ENCODE results near the gene EDIL3. TPM values are rescaled to one million over a fixed set of nuclear protein-coding genes. Genes with fewer than 3 reads are reported as not detected.

The EDIL3 gene
- total and polyA plus RNA-seq, 9 of the 15 experiments (the other 6 are each of a cell fraction or from before 2014, with no cell fraction given) = 0.09 TPM; not detected in 8

GRCh38 chr5:84287951-84288350 is 96.7 kb downstream of the EDIL3 start:
- Histone ChIP-seq H2AFZ (ENCODE audit: low read depth, low read length) (no peak overlapping the region), H3K27me3 (ENCODE audit: control insufficient read depth in 2 of 2, insufficient read depth in 2 of 2, low read length in 2 of 2) (no peaks in the 10 kb centered on the region), H4K20me1 (replicated peaks; ENCODE audit: control insufficient read depth, insufficient read depth, low read length) (no peaks in the 10 kb centered on the region), H3K27ac (ENCODE audit: extremely low read depth, low read depth, low read length) (no peak overlapping the region), H3K9me3 (replicated peaks; ENCODE audit: control insufficient read depth, insufficient read depth, low read depth, low read length) (0 out of 2 replicates have a peak, but pooled peaks cover 1% of the 10 kb centered on the region), H3K79me2 (ENCODE audit: control insufficient read depth, insufficient read depth, low read length) (no peaks in the 10 kb centered on the region), H3K9me1 (ENCODE audit: control insufficient read depth, insufficient read depth, low read length) (no peaks in the 10 kb centered on the region), H3K9ac (ENCODE audit: insufficient read depth in 1 of 2, low read depth in 2 of 2, low read length in 2 of 2) (no peak overlapping the region), H3K4me2 (ENCODE audit: insufficient read depth, low read length) (no peak overlapping the region), H3K4me3 (no peak overlapping the region), H3K4me1 (replicated peaks in 1 of 2; ENCODE audit: control insufficient read depth in 2 of 2, insufficient read depth in 2 of 2, low read length in 2 of 2) (no peaks in the 10 kb centered on the region), H3K36me3 (ENCODE audit: control insufficient read depth, insufficient read depth, low read length) (no peaks in the 10 kb centered on the region)
- ChIA-PET CTCF (ENCODE audit: low intra/inter-chr PET ratio) (no interaction called here), POLR2A (no interaction called here)
- 0% methylated on average over 4 of the region's 4 CpGs for WGBS (ENCODE audit: insufficient coverage, low coverage, missing lambda C conversion rate)
- no peak for TF ChIP-seq BRD4 (IDR thresholded peaks at IDR 0.05)
- peak; percentile 38; the same call in 1 of the 2 replicates for TF ChIP-seq MAFG (tag; conservative IDR thresholded peaks at IDR 0.05)
- TF ChIP-seq TSHZ1 (CRISPR knock-in tag; IDR thresholded peaks at IDR 0.05) = no peak
- in situ Hi-C loops (cut with MboI) (no loop called here), intact Hi-C loops (cut with micrococcal nuclease) (no loop called here)
- BruUV-seq (replicated peaks) = no TSS peak
- no peak for ATAC-seq
- FAIRE-seq = no peak
- DNase-seq (ENCODE audit: extremely low read depth in 1 of 4, low spot score in 3 of 4) = no peak

GRCh38 chr5:84286662-84287061 is 98.0 kb downstream of the EDIL3 start:
- POLR2A ChIA-PET = no interaction called here
- Histone ChIP-seq H4K20me1 (replicated peaks; ENCODE audit: control insufficient read depth, insufficient read depth, low read length) (no peaks in the 10 kb centered on the region), H3K9me3 (replicated peaks; ENCODE audit: control insufficient read depth, insufficient read depth, low read depth, low read length) (no peaks in the 10 kb centered on the region), H3K4me2 (ENCODE audit: insufficient read depth, low read length) (no peak overlapping the region), H3K9me1 (ENCODE audit: control insufficient read depth, insufficient read depth, low read length) (no peaks in the 10 kb centered on the region), H3K4me3 (no peak overlapping the region), H3K79me2 (ENCODE audit: control insufficient read depth, insufficient read depth, low read length) (no peaks in the 10 kb centered on the region), H3K4me1 (replicated peaks in 1 of 2; ENCODE audit: control insufficient read depth in 2 of 2, insufficient read depth in 2 of 2, low read length in 2 of 2) (no peaks in the 10 kb centered on the region), H3K36me3 (ENCODE audit: control insufficient read depth, insufficient read depth, low read length) (no peaks in the 10 kb centered on the region), H2AFZ (ENCODE audit: low read depth, low read length) (no peak overlapping the region), H3K9ac (ENCODE audit: insufficient read depth in 1 of 2, low read depth in 2 of 2, low read length in 2 of 2) (no peak overlapping the region), H3K27me3 (ENCODE audit: control insufficient read depth in 2 of 2, insufficient read depth in 2 of 2, low read length in 2 of 2) (no peaks in the 10 kb centered on the region), H3K27ac (ENCODE audit: extremely low read depth, low read depth, low read length) (no peak overlapping the region)
- ATAC-seq = no peak
- CTCF ChIA-PET (ENCODE audit: low intra/inter-chr PET ratio) = no interaction called here
- BruUV-seq (replicated peaks) = no TSS peak
- in situ Hi-C loops (cut with MboI) = no loop called here
- no peak for DNase-seq (ENCODE audit: extremely low read depth in 1 of 4, low spot score in 3 of 4)
- intact Hi-C loops (cut with micrococcal nuclease) = no loop called here
- no peak for FAIRE-seq
- TF ChIP-seq TRIM24 (IDR thresholded peaks at IDR 0.05) (no peak), NONO (IDR thresholded peaks at IDR 0.05; ENCODE audit: low read depth in 2 of 2, low read length in 1 of 2) (no peak), THRB (CRISPR knock-in tag; conservative IDR thresholded peaks at IDR 0.05) (no peak), ATF3 (IDR thresholded peaks at IDR 0.05) (no peak), ATF3 (CRISPR knock-in tag; conservative IDR thresholded peaks at IDR 0.05) (no peak), DEAF1 (CRISPR knock-in tag; IDR thresholded peaks at IDR 0.05) (no peak)

Data from K562 (cell line).